ENCODE data around the gene USP9X. TPM values are rescaled to one million over a fixed set of nuclear protein-coding genes. Genes with fewer than 3 reads are reported as not detected.
"Not testable (repeated sequence)": the region's sequence is repeated elsewhere in the genome, so short reads cannot be mapped to it uniquely, and the experiment has no call there.

The USP9X gene, protein sequence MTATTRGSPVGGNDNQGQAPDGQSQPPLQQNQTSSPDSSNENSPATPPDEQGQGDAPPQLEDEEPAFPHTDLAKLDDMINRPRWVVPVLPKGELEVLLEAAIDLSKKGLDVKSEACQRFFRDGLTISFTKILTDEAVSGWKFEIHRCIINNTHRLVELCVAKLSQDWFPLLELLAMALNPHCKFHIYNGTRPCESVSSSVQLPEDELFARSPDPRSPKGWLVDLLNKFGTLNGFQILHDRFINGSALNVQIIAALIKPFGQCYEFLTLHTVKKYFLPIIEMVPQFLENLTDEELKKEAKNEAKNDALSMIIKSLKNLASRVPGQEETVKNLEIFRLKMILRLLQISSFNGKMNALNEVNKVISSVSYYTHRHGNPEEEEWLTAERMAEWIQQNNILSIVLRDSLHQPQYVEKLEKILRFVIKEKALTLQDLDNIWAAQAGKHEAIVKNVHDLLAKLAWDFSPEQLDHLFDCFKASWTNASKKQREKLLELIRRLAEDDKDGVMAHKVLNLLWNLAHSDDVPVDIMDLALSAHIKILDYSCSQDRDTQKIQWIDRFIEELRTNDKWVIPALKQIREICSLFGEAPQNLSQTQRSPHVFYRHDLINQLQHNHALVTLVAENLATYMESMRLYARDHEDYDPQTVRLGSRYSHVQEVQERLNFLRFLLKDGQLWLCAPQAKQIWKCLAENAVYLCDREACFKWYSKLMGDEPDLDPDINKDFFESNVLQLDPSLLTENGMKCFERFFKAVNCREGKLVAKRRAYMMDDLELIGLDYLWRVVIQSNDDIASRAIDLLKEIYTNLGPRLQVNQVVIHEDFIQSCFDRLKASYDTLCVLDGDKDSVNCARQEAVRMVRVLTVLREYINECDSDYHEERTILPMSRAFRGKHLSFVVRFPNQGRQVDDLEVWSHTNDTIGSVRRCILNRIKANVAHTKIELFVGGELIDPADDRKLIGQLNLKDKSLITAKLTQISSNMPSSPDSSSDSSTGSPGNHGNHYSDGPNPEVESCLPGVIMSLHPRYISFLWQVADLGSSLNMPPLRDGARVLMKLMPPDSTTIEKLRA (N-terminal part only)
- total RNA-seq (2014; rRNA removed; shearing (Covaris generic)), result 32.1 and 43.5 TPM in 2 replicates

DNA sequence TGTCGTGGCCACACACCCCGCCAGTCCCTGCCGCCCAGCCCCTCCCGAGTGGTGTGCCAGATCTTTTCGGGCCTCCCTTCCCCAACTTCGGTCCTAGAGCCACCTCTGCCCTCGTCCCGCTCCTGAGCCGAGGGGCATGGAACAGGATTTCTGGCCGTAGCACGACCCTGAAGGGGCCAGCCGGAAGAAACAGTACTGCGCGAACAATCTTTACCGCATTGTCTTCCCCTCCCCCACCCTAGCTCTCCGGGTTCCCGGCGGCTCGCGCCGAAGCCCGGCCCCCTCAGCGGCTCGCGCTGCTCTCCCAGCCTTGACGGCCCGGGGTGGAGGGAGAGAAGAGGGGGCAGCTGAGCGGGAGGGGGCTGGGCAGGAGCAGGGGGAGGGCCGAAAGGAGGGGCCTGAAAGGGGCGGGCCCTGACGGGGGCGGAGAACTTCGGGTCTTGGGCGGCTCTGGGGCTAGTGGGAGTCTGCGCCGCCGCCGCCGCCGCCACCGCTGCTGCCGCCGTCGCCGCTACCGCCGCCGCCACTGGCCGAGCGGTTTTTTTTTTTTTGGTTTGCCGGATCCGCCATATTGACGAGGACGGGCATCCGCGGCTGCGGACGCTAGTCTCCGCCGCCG lies at the start of gene USP9X:
TSS of gene USP9X (plus strand) at position 553 of the 619 bp plus-strand sequence. CDS start 38,184 bp downstream, outside the sequence.
- DNase-seq (ENCODE audit: low spot score), result peak; percentile 72

DNA sequence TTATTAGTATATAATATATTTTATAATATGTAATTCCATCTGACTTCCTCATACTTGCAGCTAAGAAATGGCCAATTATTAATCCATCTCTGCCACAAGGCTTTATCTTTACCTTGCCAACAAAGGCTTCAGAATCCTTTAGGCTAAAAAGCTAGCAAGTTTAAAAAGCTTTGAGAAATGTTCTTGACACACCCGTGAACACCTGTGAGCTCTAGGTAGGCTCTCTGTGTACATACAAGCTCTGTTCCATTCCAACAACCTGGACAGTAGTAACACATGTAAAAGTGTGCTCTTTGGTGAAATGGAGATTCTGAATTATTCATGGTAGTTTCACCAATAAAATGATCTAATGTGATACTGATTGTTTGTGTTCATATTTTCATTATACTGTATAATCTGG lies 49.7 kb upstream of the USP9X start:
- no peak for DNase-seq (ENCODE audit: low spot score)

- DNase-seq (ENCODE audit: low spot score), result no peak
Observed at GRCh38 chrX:41036668-41037326, 48.4 kb upstream of the USP9X start.

DNA sequence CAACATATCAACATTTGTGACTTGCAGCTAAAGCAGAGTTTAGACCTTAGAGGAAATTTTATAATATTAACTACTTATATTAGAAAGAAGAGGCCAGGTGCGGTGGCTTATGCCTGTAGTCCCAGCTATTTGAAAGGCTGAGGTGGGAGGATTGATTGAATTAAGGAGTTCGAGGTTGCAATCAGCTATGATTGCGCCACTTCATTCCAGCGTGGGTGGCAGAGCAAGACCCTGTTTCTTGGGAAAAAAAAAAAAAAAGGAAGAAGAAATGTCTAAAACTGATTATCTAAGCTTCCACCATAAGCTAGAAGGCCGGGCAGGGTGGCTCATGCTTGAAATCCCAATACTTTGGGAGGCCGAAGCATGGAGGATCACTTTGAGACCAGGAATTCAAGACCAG lies 42.0 kb upstream of the USP9X start:
- DNase-seq (ENCODE audit: low spot score), result no peak

DNA sequence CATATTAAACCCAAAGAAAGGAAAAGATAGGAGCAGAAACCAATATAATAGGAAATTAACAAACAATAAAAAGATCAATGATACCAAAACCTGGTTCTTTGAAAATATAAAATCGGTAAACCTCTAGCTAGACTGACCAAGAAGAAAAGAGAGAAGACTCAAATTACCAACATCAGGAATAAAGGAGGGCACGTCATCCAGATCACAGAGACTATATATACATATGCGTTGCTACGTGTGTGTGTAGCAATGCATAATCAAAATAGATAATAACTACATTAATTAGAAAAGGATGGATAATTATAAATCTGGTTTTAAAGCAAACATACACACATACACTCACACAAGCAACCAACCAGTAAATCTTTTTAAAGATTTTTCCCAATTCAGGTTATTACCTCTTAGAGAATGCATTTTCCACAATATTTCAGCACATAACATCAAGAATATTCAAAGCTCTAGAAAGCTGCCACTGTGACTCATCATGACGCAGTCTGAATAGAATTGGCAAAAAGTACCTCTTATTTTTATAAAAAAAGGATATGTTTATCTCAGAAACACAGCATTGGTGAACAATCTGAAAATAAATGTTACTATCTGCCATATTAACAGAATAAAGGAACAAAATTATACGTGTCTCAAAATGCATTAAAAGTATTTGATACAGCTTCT lies 41.4 kb upstream of the USP9X start:
- DNase-seq (ENCODE audit: low spot score), result no peak

DNA sequence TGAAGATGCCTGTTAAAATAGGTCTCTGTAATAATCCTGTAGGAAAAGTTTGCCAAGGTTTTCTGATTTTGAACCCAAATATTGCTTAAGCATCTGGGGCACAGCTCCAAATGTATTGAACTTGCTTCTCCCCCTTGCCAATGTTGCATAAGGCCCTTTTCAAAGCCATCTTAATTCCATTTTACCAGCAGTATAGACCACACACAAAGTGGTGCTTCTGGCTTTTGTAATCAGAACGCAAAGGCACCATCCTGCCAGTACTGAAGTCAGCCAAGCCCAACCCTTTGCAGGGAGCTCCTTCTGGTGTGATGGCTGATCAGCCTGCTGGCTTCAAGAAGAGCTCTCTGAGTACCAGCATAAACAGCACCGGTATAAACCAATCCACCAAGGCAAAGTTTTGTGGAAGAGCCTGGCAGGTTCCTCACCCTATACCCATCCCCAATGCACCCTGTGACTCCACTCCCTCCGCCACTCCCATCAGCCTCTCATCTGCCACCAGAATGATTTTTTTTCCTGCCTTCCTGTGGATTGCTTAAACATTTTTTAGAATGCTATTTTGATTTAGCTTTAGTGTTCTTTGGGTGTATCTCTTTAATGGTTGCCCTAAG lies 39.2 kb upstream of the USP9X start:
- DNase-seq (ENCODE audit: low spot score), result peak; percentile 6

- DNase-seq (ENCODE audit: low spot score), result no peak
Observed at GRCh38 chrX:41047878-41048534, 37.2 kb upstream of the USP9X start.

- DNase-seq (ENCODE audit: low spot score), result no peak
Observed at GRCh38 chrX:41050359-41050758, 34.9 kb upstream of the USP9X start.

- no peak for DNase-seq (ENCODE audit: low spot score)
Observed at GRCh38 chrX:41051288-41051687, 34.0 kb upstream of the USP9X start.

- DNase-seq (ENCODE audit: low spot score), result no peak
Observed at GRCh38 chrX:41055740-41056139, 29.5 kb upstream of the USP9X start.

GRCh38 chrX:41063276-41063675 lies 22.0 kb upstream of the USP9X start:
- not testable (repeated sequence) for DNase-seq (ENCODE audit: low spot score)

- DNase-seq (ENCODE audit: low spot score), result no peak
Observed at GRCh38 chrX:41064018-41064417, 21.2 kb upstream of the USP9X start.

GRCh38 chrX:41066391-41066790 lies 18.9 kb upstream of the USP9X start:
- DNase-seq (ENCODE audit: low spot score), result no peak

GRCh38 chrX:41066969-41067368 lies 18.3 kb upstream of the USP9X start:
- no peak for DNase-seq (ENCODE audit: low spot score)

DNA sequence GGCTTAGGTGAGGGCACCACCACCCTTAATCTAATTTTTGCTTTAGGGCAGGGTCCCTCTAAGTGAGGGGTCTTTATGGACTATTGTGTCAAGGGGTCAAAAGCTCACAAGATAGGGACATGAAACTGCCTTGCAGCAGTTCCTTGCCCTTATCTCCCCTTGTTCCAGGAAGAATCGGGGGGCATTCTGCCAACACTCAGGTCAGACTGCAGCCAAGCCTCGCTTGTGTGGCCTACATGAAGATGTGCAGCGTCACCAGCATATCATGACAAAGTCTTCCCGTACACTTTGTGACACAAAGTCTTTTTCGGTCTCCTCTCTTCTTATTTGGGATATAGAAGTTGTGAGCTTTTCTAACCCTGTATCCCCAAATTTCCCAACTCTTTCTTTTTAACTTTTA lies 17.5 kb upstream of the USP9X start:
- DNase-seq (ENCODE audit: low spot score), result no peak

DNA sequence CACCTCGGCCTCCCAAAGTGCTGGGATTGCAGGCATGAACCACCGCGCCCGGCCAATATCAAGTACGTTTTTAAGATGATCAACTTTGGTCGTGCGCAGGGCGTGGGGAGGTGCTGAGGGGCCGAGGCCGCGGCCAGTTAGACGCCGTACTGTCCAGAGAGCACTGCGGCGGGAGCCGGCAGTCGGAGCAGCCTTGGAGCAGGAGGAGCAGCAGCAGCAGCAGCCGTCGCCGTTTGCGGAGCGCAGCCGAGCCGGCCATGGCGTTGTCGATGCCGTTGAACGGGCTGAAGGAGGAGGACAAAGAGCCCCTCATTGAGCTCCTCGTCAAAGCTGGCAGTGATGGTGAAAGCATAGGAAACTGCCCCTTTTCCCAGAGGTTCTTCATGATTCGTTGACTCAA lies 8.5 kb upstream of the USP9X start:
- no peak for DNase-seq (ENCODE audit: low spot score)

DNA sequence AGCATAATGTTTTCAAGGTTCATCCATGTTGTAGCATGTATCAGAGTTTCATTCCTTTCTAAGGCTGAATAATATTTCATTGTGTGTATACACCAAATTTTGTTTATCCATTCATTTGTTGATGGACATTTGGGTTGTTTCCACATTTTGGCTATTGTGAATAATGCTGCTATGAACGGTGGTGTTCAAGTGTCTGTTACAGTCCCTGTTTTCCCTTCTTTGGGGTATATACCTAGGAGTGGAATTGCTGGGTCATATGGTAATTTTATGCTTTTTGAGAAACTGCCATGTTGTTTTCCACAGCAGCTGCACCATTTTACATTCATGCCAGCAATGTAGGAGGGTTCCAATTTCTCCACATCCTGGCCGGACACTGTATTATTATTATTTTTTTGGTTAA lies 3.4 kb upstream of the USP9X start:
- DNase-seq (ENCODE audit: low spot score), result no peak

GRCh38 chrX:41082783-41083182 lies 2.5 kb upstream of the USP9X start:
- DNase-seq (ENCODE audit: low spot score), result no peak

- DNase-seq (ENCODE audit: low spot score), result peak; percentile 94
Observed at GRCh38 chrX:41084044-41084892, 977 bp upstream of the USP9X start.

All from H4 (cell line).